Lower leg skin (tissue), 3 donors: ENCODE data around the gene CDCP2.

ENCODE experiments used
- POLR2A ChIP-seq, 2 donors: fragments of 450-650 bp; IDR thresholded peaks; one replicate each; pipeline ENCODE4 v1.6.1; 2016 to 2017; ENCODE audit warnings: antibody characterized with exemption in 2 of 2, mild to moderate bottlenecking in 1 of 2, moderate library complexity in 1 of 2
- TF ChIP-seq, protein P1 (sequence below), 3 donors: fragments of 450-650 bp; IDR thresholded peaks; one replicate each; pipeline ENCODE4 v1.5.1; 2016; ENCODE audit warnings: antibody characterized with exemption in 3 of 3, mild to moderate bottlenecking in 3 of 3, moderate library complexity in 2 of 3

DNA sequence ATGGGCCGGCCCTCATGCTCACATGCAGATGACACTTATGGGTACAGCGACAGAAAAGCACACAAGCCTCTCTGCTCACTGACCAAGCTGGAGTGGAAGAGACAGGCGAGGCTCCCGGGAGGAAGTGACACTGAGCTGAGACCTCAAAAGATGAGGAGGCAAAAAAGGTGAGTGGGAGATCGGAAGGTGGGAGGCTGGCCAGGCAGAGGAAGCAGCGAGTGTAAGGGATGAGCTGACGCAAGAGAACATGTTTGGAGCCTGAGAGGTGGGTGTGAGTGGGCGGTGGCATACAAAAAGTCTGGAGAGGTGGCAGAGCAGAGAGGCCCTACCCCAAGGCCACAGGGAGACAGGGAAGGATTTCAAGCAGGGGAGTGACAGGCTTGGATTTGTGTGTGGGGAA lies 18.2 kb upstream of the CDCP2 start:
- TF ChIP-seq, protein P1, sequence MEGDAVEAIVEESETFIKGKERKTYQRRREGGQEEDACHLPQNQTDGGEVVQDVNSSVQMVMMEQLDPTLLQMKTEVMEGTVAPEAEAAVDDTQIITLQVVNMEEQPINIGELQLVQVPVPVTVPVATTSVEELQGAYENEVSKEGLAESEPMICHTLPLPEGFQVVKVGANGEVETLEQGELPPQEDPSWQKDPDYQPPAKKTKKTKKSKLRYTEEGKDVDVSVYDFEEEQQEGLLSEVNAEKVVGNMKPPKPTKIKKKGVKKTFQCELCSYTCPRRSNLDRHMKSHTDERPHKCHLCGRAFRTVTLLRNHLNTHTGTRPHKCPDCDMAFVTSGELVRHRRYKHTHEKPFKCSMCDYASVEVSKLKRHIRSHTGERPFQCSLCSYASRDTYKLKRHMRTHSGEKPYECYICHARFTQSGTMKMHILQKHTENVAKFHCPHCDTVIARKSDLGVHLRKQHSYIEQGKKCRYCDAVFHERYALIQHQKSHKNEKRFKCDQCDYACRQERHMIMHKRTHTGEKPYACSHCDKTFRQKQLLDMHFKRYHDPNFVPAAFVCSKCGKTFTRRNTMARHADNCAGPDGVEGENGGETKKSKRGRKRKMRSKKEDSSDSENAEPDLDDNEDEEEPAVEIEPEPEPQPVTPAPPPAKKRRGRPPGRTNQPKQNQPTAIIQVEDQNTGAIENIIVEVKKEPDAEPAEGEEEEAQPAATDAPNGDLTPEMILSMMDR (IDR thresholded peaks at IDR 0.05): no peak
- no peak for TF ChIP-seq POLR2A (IDR thresholded peaks at IDR 0.05)
